ENCODE results near the gene RCAN2. TPM values are rescaled to one million over a fixed set of nuclear protein-coding genes. Genes with fewer than 3 reads are reported as not detected.

Gene RCAN2
- total and polyA plus RNA-seq, 2 donors (not counting 1 experiment from before 2014, with no cell fraction given), result not detected

- Histone ChIP-seq H3K27ac (ENCODE audit: low read length in 2 of 2) (no peak overlapping the region), H3K4me3 (ENCODE audit: control extremely low read depth in 1 of 5, extremely low read depth in 1 of 5, insufficient read depth in 1 of 5, low read depth in 2 of 5, low read length in 4 of 5) (no peak overlapping the region), H3K27me3 (replicated peaks in 1 of 4; ENCODE audit: control extremely low read depth in 1 of 4, control insufficient read depth in 3 of 4, insufficient read depth in 4 of 4, low read length in 3 of 4) (no peaks in the 10 kb centered on the region), H4K20me1 (ENCODE audit: control insufficient read depth, insufficient read depth, low read length, poor library complexity, severe bottlenecking) (no peaks in the 10 kb centered on the region), H3K4me1 (ENCODE audit: control insufficient read depth in 2 of 2, insufficient read depth in 2 of 2, low read length in 2 of 2) (no peaks in the 10 kb centered on the region), H3K79me2 (ENCODE audit: control insufficient read depth, insufficient read depth, low read length) (no peaks in the 10 kb centered on the region), H3K4me2 (replicated peaks; ENCODE audit: low read depth, low read length, poor library complexity, severe bottlenecking) (no peak overlapping the region), H2AFZ (ENCODE audit: insufficient read depth, low read depth, low read length, poor library complexity, severe bottlenecking) (no peak overlapping the region), H3K9ac (ENCODE audit: low read length) (no peak overlapping the region), H3K9me3 (ENCODE audit: control extremely low read depth in 1 of 3, control insufficient read depth in 2 of 3, insufficient read depth in 1 of 3, low read length in 2 of 3) (no peaks in the 10 kb centered on the region), H3K36me3 (replicated peaks in 1 of 2; ENCODE audit: control extremely low read depth in 1 of 2, control insufficient read depth in 1 of 2, extremely low read depth in 1 of 2, insufficient read depth in 2 of 2, low read length in 1 of 2) (no peaks in the 10 kb centered on the region)
- intact Hi-C loops (cut with micrococcal nuclease), result no loop called here
- POLR2A ChIA-PET, result no interaction called here
- 100% methylated on average over 3 of the region's 5 CpGs for WGBS (ENCODE audit: insufficient coverage)
- Mint-ChIP-seq H3K27me3 (no peaks in the 10 kb centered on the region), H3K9me3 (ENCODE audit: insufficient read depth) (no peaks in the 10 kb centered on the region), H3K4me3 (no peak overlapping the region), H3K27ac (no peak overlapping the region), H3K4me1 (no peaks in the 10 kb centered on the region)
- ATAC-seq (ENCODE audit: low read depth) (no peak), DNase-seq (no peak)
- CTCF ChIA-PET, result no interaction called here
- no peak for TF ChIP-seq EZH2 (IDR thresholded peaks at IDR 0.05; ENCODE audit: borderline replicate concordance, insufficient read depth, low read depth, low read length, poor library complexity, severe bottlenecking)
- no peak for TF ChIP-seq CTCF (IDR thresholded peaks at IDR 0.05)
Measured at GRCh38 chr6:46393940-46394337, 97.3 kb downstream of the RCAN2 start.

- H3K27me3 ChIP-seq (replicated peaks in 1 of 4; ENCODE audit: control extremely low read depth in 1 of 4, control insufficient read depth in 3 of 4, insufficient read depth in 4 of 4, low read length in 3 of 4), result no peaks in the 10 kb centered on the region
- no peak overlapping the region for H3K4me2 ChIP-seq (replicated peaks; ENCODE audit: low read depth, low read length, poor library complexity, severe bottlenecking)
- H2AFZ ChIP-seq (ENCODE audit: insufficient read depth, low read depth, low read length, poor library complexity, severe bottlenecking), result no peak overlapping the region
- no peaks in the 10 kb centered on the region for H3K4me1 ChIP-seq (ENCODE audit: control insufficient read depth in 2 of 2, insufficient read depth in 2 of 2, low read length in 2 of 2)
- no peaks in the 10 kb centered on the region for H3K9me3 Mint-ChIP-seq (ENCODE audit: insufficient read depth)
- H3K9me3 ChIP-seq (ENCODE audit: control extremely low read depth in 1 of 3, control insufficient read depth in 2 of 3, insufficient read depth in 1 of 3, low read length in 2 of 3), result no peaks in the 10 kb centered on the region
- H3K9ac ChIP-seq (ENCODE audit: low read length), result no peak overlapping the region
- no peak overlapping the region for H3K27ac Mint-ChIP-seq
- TF ChIP-seq CTCF (IDR thresholded peaks at IDR 0.05), result no peak
- TF ChIP-seq EZH2 (IDR thresholded peaks at IDR 0.05; ENCODE audit: borderline replicate concordance, insufficient read depth, low read depth, low read length, poor library complexity, severe bottlenecking), result no peak
- no peaks in the 10 kb centered on the region for H3K79me2 ChIP-seq (ENCODE audit: control insufficient read depth, insufficient read depth, low read length)
- no peaks in the 10 kb centered on the region for H3K27me3 Mint-ChIP-seq
- ATAC-seq (ENCODE audit: low read depth) (no peak), DNase-seq (no peak)
- H3K4me1 Mint-ChIP-seq, result no peaks in the 10 kb centered on the region
- ChIA-PET POLR2A (no interaction called here), CTCF (interaction anchor here (2.5 kb wide), 1 partner anchor 17 kb away, joined by 7 read pairs; no protein-coding TSS in a partner anchor)
- H3K4me3 Mint-ChIP-seq, result no peak overlapping the region
- no peaks in the 10 kb centered on the region for H3K36me3 ChIP-seq (replicated peaks in 1 of 2; ENCODE audit: control extremely low read depth in 1 of 2, control insufficient read depth in 1 of 2, extremely low read depth in 1 of 2, insufficient read depth in 2 of 2, low read length in 1 of 2)
- intact Hi-C loops (cut with micrococcal nuclease), result no loop called here
- H4K20me1 ChIP-seq (ENCODE audit: control insufficient read depth, insufficient read depth, low read length, poor library complexity, severe bottlenecking), result no peaks in the 10 kb centered on the region
- no peak overlapping the region for H3K27ac ChIP-seq (ENCODE audit: low read length in 2 of 2)
- no peak overlapping the region for H3K4me3 ChIP-seq (ENCODE audit: control extremely low read depth in 1 of 5, extremely low read depth in 1 of 5, insufficient read depth in 1 of 5, low read depth in 2 of 5, low read length in 4 of 5)
- 100% methylated on average over 1 of the region's 2 CpGs for WGBS (ENCODE audit: insufficient coverage)
Measured at GRCh38 chr6:46393161-46393939, 97.9 kb downstream of the RCAN2 start.

Measured in B cell (primary cell).